SU-DHL-6 (cell line): ENCODE measurements around the gene ESF1.

Experiments used
- H2AFZ ChIP-seq: fragments of 200-600 bp; sonication (generic); 2 replicates; pipeline ENCODE4 v1.6.1; 2014; ENCODE audit warnings: low read depth, mild to moderate bottlenecking, moderate library complexity, mixed read lengths, antibody characterized with exemption, low read length; ENCODE audit not compliant: severe bottlenecking
- H3F3A ChIP-seq: fragments of 200-600 bp; shearing (Covaris generic); 2 replicates; pipeline ENCODE4 v1.6.0; 2016; ENCODE audit warnings: antibody characterized with exemption, mild to moderate bottlenecking; ENCODE audit not compliant: insufficient read depth
- H3K27ac ChIP-seq: fragments of 200-600 bp; sonication (generic); 2 replicates; pipeline ENCODE4 v1.5.1; 2016; ENCODE audit warnings: low read depth, mild to moderate bottlenecking, low read length, moderate library complexity, mixed read lengths
- H3K27me3 ChIP-seq: fragments of 200-600 bp; sonication (generic), shearing (Covaris generic); 2 replicates; pipeline ENCODE4 v1.6.0; 2014; ENCODE audit warnings: mild to moderate bottlenecking, low read length
- H3K36me3 ChIP-seq: fragments of 200-600 bp; sonication (generic); 2 replicates; pipeline ENCODE4 v1.6.1; 2014; ENCODE audit warnings: mild to moderate bottlenecking, low read length, mixed read lengths
- H3K4me2 ChIP-seq: fragments of 300-600, 200-600 bp; shearing (Covaris generic), sonication (generic); 2 replicates; pipeline ENCODE4 v1.6.0; 2014; ENCODE audit warnings: low read length, low read depth, mild to moderate bottlenecking; ENCODE audit not compliant: poor library complexity, severe bottlenecking
- H3K4me3 ChIP-seq: fragments of 200-600 bp; sonication (generic); 2 replicates; pipeline ENCODE4 v1.5.1; 2014; ENCODE audit warnings: antibody characterized with exemption, low read length, mild to moderate bottlenecking, mixed read lengths; ENCODE audit not compliant: insufficient read depth, poor library complexity, severe bottlenecking
- H3K79me2 ChIP-seq: fragments of 200-600 bp; sonication (generic); 2 replicates; pipeline ENCODE4 v1.6.1; 2014; ENCODE audit warnings: mild to moderate bottlenecking, low read length, moderate library complexity; ENCODE audit not compliant: insufficient read depth
- H3K9ac ChIP-seq: fragments of 200-600 bp; sonication (generic); 2 replicates; pipeline ENCODE4 v1.7.0; 2014; ENCODE audit warnings: mild to moderate bottlenecking, low read length
- H3K9me2 ChIP-seq: fragments of 200-600 bp; sonication (generic); replicated peaks from 2 replicates; pipeline ENCODE4 v1.6.1; 2014; ENCODE audit warnings: low read length; ENCODE audit not compliant: insufficient read depth
- H3K9me3 ChIP-seq: fragments of 200-600 bp; sonication (generic); 2 replicates; pipeline ENCODE4 v1.6.1; 2014; ENCODE audit warnings: low read length, mixed read lengths; ENCODE audit not compliant: insufficient read depth
- H4K20me1 ChIP-seq: fragments of 200-600 bp; sonication (generic); 2 replicates; pipeline ENCODE4 v1.6.1; 2014; ENCODE audit warnings: low read depth, mild to moderate bottlenecking, antibody characterized with exemption, low read length, moderate library complexity, mixed read lengths
- CTCF ChIP-seq: fragments of 200-600 bp; sonication (generic); IDR thresholded peaks from one replicate; pipeline ENCODE4 v1.5.1; 2017; ENCODE audit warnings: antibody characterized with exemption, mild to moderate bottlenecking, low read length, moderate library complexity; ENCODE audit not compliant: insufficient read depth, poor library complexity, severe bottlenecking
- EZH2phosphoT487 ChIP-seq: fragments of 200-600 bp; sonication (generic), shearing (Covaris generic); conservative IDR thresholded peaks from 2 replicates; pipeline ENCODE4 v1.6.1; 2018; ENCODE audit warnings: mild to moderate bottlenecking, antibody characterized with exemption, low read length, moderate library complexity, mixed read lengths

The ESF1 gene

GRCh38 chr20:13676682-13677081, 108.0 kb downstream of the ESF1 start:
- no peak overlapping the region for H3K4me2 ChIP-seq
- H3K9me3 ChIP-seq, result no peaks in the 10 kb centered on the region
- H3K79me2 ChIP-seq, result no peaks in the 10 kb centered on the region
- no peak overlapping the region for H2AFZ ChIP-seq
- no peaks in the 10 kb centered on the region for H3K36me3 ChIP-seq
- no peaks in the 10 kb centered on the region for H3F3A ChIP-seq
- TF ChIP-seq EZH2phosphoT487, result no peak
- no peak for TF ChIP-seq CTCF
- no peaks in the 10 kb centered on the region for H4K20me1 ChIP-seq
- H3K4me3 ChIP-seq, result no peak overlapping the region
- no peak overlapping the region for H3K27ac ChIP-seq
- H3K9ac ChIP-seq, result no peak overlapping the region
- no peaks in the 10 kb centered on the region for H3K27me3 ChIP-seq
- no peaks in the 10 kb centered on the region for H3K9me2 ChIP-seq

- Histone ChIP-seq H3K4me2 (no peak overlapping the region), H3K36me3 (no peaks in the 10 kb centered on the region), H3K4me3 (no peak overlapping the region), H4K20me1 (no peaks in the 10 kb centered on the region), H3K9me2 (no peaks in the 10 kb centered on the region), H3K79me2 (no peaks in the 10 kb centered on the region), H3K9me3 (no peaks in the 10 kb centered on the region), H3F3A (no peaks in the 10 kb centered on the region), H3K27me3 (no peaks in the 10 kb centered on the region), H3K27ac (no peak overlapping the region), H3K9ac (no peak overlapping the region), H2AFZ (no peak overlapping the region)
- no peak for TF ChIP-seq EZH2phosphoT487
- TF ChIP-seq CTCF, result no peak
Measured at GRCh38 chr20:13672690-13673089, 112.0 kb downstream of the ESF1 start.

GRCh38 chr20:13671916-13672378, 112.8 kb downstream of the ESF1 start:
- Histone ChIP-seq H3K9me3 (no peaks in the 10 kb centered on the region), H3K27me3 (no peaks in the 10 kb centered on the region), H3K36me3 (no peaks in the 10 kb centered on the region), H3K27ac (no peak overlapping the region), H3F3A (no peaks in the 10 kb centered on the region), H2AFZ (no peak overlapping the region), H3K4me3 (no peak overlapping the region), H4K20me1 (no peaks in the 10 kb centered on the region), H3K79me2 (no peaks in the 10 kb centered on the region), H3K4me2 (no peak overlapping the region), H3K9ac (no peak overlapping the region), H3K9me2 (no peaks in the 10 kb centered on the region)
- TF ChIP-seq EZH2phosphoT487, result no peak
- no peak for TF ChIP-seq CTCF
